ENCODE data around the gene KRTCAP2. TPM values are rescaled to one million over a fixed set of nuclear protein-coding genes. Genes with fewer than 3 reads are reported as not detected.

Gene KRTCAP2
- total and polyA plus RNA-seq, 10 of the 15 experiments (the other 5 are each of a cell fraction or from before 2014, with no cell fraction given): 61.3 to 238 (median 141) TPM

DNA sequence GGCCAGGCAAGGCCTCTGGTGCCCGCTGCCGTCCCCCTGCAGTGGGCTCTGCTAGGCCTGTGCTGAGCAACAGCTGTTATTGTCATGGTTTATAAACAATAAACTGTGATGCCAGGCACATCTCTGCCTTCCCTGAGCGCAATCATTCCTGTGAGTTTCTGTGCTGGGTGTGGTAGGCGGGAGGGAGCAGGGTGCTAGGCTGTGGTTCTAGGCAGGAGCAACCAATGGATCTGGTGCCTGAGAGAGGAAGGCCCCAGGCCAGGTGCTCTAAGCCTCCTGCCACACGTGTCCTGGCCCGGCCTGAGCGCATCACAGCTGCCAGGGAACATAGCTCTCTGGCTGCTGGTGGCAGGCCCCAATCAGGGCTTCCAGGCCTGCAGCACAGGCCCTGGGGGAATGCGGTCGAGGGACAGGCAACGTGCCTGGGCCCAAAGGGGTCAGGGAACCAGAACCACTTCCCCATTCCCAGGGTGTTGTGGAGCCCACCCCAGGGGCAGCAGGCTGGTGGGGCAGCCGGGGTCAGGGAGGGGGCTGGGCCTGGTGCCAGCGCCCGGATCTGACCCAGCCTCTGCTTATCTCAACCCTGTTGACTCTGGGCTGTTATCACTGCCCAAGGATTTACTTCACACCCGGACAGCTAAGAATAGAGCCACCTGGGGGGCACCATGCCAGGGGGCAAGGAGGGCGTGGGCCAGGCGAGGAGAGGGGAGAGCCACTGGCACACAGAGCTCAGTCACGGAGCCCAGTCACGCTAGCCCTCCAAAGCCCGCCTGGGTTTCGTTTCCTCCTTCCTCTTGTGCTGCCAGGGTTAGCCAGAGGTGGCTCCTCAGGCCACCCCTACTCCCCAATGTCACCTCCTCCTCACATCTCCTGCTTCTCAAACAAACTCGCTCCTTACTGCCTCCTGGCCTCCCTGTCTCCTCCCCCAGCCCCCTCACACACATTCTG lies 12.0 kb upstream of the KRTCAP2 start (continued):
- TF ChIP-seq CUX1 (IDR thresholded peaks at IDR 0.05; ENCODE audit: insufficient replicate concordance, low read depth, low read length): no peak
- TF ChIP-seq, protein P1, sequence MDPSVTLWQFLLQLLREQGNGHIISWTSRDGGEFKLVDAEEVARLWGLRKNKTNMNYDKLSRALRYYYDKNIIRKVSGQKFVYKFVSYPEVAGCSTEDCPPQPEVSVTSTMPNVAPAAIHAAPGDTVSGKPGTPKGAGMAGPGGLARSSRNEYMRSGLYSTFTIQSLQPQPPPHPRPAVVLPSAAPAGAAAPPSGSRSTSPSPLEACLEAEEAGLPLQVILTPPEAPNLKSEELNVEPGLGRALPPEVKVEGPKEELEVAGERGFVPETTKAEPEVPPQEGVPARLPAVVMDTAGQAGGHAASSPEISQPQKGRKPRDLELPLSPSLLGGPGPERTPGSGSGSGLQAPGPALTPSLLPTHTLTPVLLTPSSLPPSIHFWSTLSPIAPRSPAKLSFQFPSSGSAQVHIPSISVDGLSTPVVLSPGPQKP (IDR thresholded peaks at IDR 0.05; ENCODE audit: low read depth, low read length): no peak
- no peak for TF ChIP-seq SIN3A (IDR thresholded peaks at IDR 0.05; ENCODE audit: low read depth, low read length)
- TF ChIP-seq DPF2 (IDR thresholded peaks at IDR 0.05): peak; percentile 94
- no peak for TF ChIP-seq ZZZ3 (IDR thresholded peaks at IDR 0.05; ENCODE audit: control insufficient read depth, insufficient read length, low read depth)
- no peak for TF ChIP-seq RB1 (IDR thresholded peaks at IDR 0.05; ENCODE audit: borderline replicate concordance)
- no peak for TF ChIP-seq CBX3 (IDR thresholded peaks at IDR 0.05; ENCODE audit: borderline replicate concordance, low read depth)
- TF ChIP-seq MYC (IDR thresholded peaks at IDR 0.05; ENCODE audit: insufficient read depth, insufficient read length, insufficient replicate concordance, low read length, severe bottlenecking): no peak
- TF ChIP-seq, protein P2, sequence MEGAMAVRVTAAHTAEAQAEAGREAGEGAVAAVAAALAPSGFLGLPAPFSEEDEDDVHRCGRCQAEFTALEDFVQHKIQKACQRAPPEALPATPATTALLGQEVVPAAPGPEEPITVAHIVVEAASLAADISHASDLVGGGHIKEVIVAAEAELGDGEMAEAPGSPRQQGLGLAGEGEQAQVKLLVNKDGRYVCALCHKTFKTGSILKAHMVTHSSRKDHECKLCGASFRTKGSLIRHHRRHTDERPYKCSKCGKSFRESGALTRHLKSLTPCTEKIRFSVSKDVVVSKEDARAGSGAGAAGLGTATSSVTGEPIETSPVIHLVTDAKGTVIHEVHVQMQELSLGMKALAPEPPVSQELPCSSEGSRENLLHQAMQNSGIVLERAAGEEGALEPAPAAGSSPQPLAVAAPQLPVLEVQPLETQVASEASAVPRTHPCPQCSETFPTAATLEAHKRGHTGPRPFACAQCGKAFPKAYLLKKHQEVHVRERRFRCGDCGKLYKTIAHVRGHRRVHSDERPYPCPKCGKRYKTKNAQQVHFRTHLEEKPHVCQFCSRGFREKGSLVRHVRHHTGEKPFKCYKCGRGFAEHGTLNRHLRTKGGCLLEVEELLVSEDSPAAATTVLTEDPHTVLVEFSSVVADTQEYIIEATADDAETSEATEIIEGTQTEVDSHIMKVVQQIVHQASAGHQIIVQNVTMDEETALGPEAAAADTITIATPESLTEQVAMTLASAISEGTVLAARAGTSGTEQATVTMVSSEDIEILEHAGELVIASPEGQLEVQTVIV (IDR thresholded peaks at IDR 0.05; ENCODE audit: borderline replicate concordance, partially characterized antibody): no peak
- TF ChIP-seq, protein P3, sequence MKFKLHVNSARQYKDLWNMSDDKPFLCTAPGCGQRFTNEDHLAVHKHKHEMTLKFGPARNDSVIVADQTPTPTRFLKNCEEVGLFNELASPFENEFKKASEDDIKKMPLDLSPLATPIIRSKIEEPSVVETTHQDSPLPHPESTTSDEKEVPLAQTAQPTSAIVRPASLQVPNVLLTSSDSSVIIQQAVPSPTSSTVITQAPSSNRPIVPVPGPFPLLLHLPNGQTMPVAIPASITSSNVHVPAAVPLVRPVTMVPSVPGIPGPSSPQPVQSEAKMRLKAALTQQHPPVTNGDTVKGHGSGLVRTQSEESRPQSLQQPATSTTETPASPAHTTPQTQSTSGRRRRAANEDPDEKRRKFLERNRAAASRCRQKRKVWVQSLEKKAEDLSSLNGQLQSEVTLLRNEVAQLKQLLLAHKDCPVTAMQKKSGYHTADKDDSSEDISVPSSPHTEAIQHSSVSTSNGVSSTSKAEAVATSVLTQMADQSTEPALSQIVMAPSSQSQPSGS (IDR thresholded peaks at IDR 0.05; ENCODE audit: low read length): no peak
- no peak for TF ChIP-seq SMAD1 (IDR thresholded peaks at IDR 0.05; ENCODE audit: low read depth, partially characterized antibody)
- TF ChIP-seq SUPT20H (IDR thresholded peaks at IDR 0.05; ENCODE audit: borderline replicate concordance, control insufficient read depth, low read depth, low read length): no peak
- TF ChIP-seq, protein P4, sequence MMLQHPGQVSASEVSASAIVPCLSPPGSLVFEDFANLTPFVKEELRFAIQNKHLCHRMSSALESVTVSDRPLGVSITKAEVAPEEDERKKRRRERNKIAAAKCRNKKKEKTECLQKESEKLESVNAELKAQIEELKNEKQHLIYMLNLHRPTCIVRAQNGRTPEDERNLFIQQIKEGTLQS (IDR thresholded peaks at IDR 0.05; ENCODE audit: borderline replicate concordance, extremely low read depth, low read depth, low read length): no peak
- TF ChIP-seq PKNOX1 (IDR thresholded peaks at IDR 0.05): no peak
- TF ChIP-seq SIX5 (IDR thresholded peaks at IDR 0.05; ENCODE audit: low read depth, low read length, severe bottlenecking): no peak

Measured in GM12878 (cell line).